Thoracic aorta (tissue), 2 donors: ENCODE measurements around the gene VRK1. TPM values are rescaled to one million over a fixed set of nuclear protein-coding genes. Genes with fewer than 3 reads are reported as not detected.

Experiments
- ATAC-seq: fragments of 150-250 bp; one replicate; pipeline ENCODE4 v1.8.0; 2017; ENCODE audit warnings: low read depth; ENCODE audit not compliant: insufficient number of reproducible peaks, low FRiP score
- DNase-seq: peaks from one replicate; pipeline ENCODE4 v3.0.0-alpha.2; 2020; ENCODE audit warnings: low spot score
- H3K27ac ChIP-seq, 2 donors: fragments of 200-600 bp; sonication (generic); 1 replicate in 1 of 2; 2 replicates in 1 of 2; pipeline ENCODE4 v1.5.1; 2016; ENCODE audit warnings: mild to moderate bottlenecking in 2 of 2, moderate library complexity in 2 of 2
- H3K27me3 ChIP-seq: fragments of 200-600 bp; sonication (generic); replicated peaks from 2 replicates; pipeline ENCODE4 v1.6.0; 2016; ENCODE audit warnings: mild to moderate bottlenecking; ENCODE audit not compliant: insufficient read depth
- H3K36me3 ChIP-seq: fragments of 200-600 bp; sonication (generic); one replicate; pipeline ENCODE4 v1.5.1; 2016
- H3K4me1 ChIP-seq, 2 donors: fragments of 200-600 bp; sonication (generic); 1 replicate in 1 of 2; 2 replicates in 1 of 2; pipeline versions ENCODE4 v1.5.1 to v1.6.0; 2016; ENCODE audit warnings: low read depth in 2 of 2, mild to moderate bottlenecking in 1 of 2; ENCODE audit not compliant: control insufficient read depth in 1 of 2
- H3K4me3 ChIP-seq: fragments of 200-600 bp; sonication (generic); 2 replicates; pipeline ENCODE4 v1.5.1; 2016; ENCODE audit warnings: mild to moderate bottlenecking
- H3K9me3 ChIP-seq: fragments of 200-600 bp; sonication (generic); 2 replicates; pipeline ENCODE4 v1.5.1; 2016
- CTCF ChIP-seq: fragments of 200-600 bp; sonication (generic); IDR thresholded peaks from one replicate; pipeline ENCODE4 v1.5.1; 2019; ENCODE audit warnings: antibody characterized with exemption
- total RNA-seq, 2 donors: library from RNA; depleted of rRNA; stranded (reverse); fragments of >200 nt; gene quantifications; one replicate each; pipeline versions ENCODE4 v1.1.0 to v1.2.3, GENCODE V29; 2016

VRK1 gene
- total RNA-seq, 2 donors from 2014 or later: 3.0 to 4.9 TPM

GRCh38 chr14:96851694-96852381 lies 54.7 kb downstream of the VRK1 start:
- no peak for DNase-seq

GRCh38 chr14:96852823-96853422 lies 55.7 kb downstream of the VRK1 start:
- Histone ChIP-seq H3K36me3 (no peaks in the 10 kb centered on the region), H3K9me3 (no peaks in the 10 kb centered on the region), H3K4me3 (no peak overlapping the region), H3K4me1 (no peaks in the 10 kb centered on the region), H3K27me3 (no peaks in the 10 kb centered on the region), H3K27ac (no peak overlapping the region)
- TF ChIP-seq CTCF: peak; percentile 53
- ATAC-seq (no peak), DNase-seq (no peak)

More at GRCh38 chr14:96851694-96852381, 54.7 kb downstream of the VRK1 start:
- no peak for TF ChIP-seq CTCF
- H3K27ac ChIP-seq: no peak overlapping the region
- H3K9me3 ChIP-seq: no peaks in the 10 kb centered on the region
- H3K4me1 ChIP-seq: no peaks in the 10 kb centered on the region
- no peak for ATAC-seq
- no peaks in the 10 kb centered on the region for H3K27me3 ChIP-seq
- H3K36me3 ChIP-seq: no peaks in the 10 kb centered on the region
- no peak overlapping the region for H3K4me3 ChIP-seq

- Histone ChIP-seq H3K9me3 (no peaks in the 10 kb centered on the region), H3K4me1 (no peaks in the 10 kb centered on the region), H3K27me3 (no peaks in the 10 kb centered on the region), H3K4me3 (no peak overlapping the region), H3K36me3 (no peaks in the 10 kb centered on the region), H3K27ac (no peak overlapping the region)
- TF ChIP-seq CTCF: no peak
- ATAC-seq: no peak
- no peak for DNase-seq
These were observed 61.5 kb downstream of the VRK1 start for GRCh38 chr14:96858643-96859042.

- H3K36me3 ChIP-seq: no peaks in the 10 kb centered on the region
- no peak for TF ChIP-seq CTCF
- no peak for ATAC-seq
- H3K9me3 ChIP-seq: no peaks in the 10 kb centered on the region
- H3K4me1 ChIP-seq: no peaks in the 10 kb centered on the region
- no peak overlapping the region for H3K4me3 ChIP-seq
- no peak for DNase-seq
- H3K27me3 ChIP-seq: no peaks in the 10 kb centered on the region
- H3K27ac ChIP-seq: no peak overlapping the region
These were observed 64.6 kb downstream of the VRK1 start for GRCh38 chr14:96861568-96862310.

- Histone ChIP-seq H3K27me3 (no peaks in the 10 kb centered on the region), H3K4me3 (no peak overlapping the region), H3K36me3 (no peaks in the 10 kb centered on the region), H3K4me1 (no peaks in the 10 kb centered on the region), H3K27ac (no peak overlapping the region), H3K9me3 (no peaks in the 10 kb centered on the region)
- no peak for DNase-seq
- no peak for ATAC-seq
- no peak for TF ChIP-seq CTCF
These were observed 66.3 kb downstream of the VRK1 start for GRCh38 chr14:96863327-96863985.
